Kidney capillary endothelial cell (primary cell): ENCODE data around the gene SLC6A20.
"Not testable (repeated sequence)": the region's sequence is repeated elsewhere in the genome, so short reads cannot be mapped to it uniquely, and the experiment has no call there.

Source experiments
- DNase-seq: peaks from one replicate; pipeline ENCODE4 v3.0.0-alpha.2; 2018; ENCODE audit warnings: low spot score

The SLC6A20 gene

DNA sequence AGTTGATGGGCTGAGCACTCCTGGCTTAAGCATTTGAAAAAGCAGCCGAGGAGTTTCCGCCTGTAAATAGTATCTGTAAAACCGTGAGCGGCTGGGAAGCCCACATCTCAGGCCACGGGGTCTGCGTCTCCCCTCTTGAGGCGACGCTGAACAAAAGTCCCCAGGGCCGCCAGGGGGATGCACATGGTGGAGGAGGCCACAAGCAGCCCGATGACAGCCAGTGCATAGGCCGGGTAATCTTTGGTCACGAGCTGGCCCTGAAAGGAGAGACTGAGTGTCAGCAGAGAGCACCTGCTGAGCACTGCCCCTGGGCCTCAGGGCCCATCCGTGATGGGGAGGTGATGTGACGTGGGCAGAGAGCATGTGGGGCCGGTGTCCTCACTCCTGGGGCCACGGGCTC is 37.5 kb downstream of the SLC6A20 start:
- no peak for DNase-seq

DNA sequence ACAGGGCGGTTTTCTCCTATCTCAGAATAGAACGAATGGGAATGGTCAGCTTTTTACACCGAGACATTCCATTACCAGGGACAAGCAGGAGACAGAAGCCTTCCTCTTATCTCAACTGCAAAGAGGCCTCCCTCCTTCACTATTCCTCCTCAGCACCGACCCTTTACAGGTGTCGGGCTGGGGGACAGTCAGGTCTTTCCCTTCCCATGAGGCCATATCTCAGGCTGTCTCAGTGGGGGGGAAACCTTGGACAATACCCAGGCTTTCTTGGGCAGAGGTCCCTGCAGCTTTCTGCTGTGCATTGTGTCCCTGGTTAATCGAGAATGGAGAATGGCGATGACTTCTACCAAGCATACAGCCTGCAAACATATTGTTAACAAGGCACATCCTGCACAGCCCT is 39.2 kb downstream of the SLC6A20 start:
- DNase-seq = not testable (repeated sequence)

DNA sequence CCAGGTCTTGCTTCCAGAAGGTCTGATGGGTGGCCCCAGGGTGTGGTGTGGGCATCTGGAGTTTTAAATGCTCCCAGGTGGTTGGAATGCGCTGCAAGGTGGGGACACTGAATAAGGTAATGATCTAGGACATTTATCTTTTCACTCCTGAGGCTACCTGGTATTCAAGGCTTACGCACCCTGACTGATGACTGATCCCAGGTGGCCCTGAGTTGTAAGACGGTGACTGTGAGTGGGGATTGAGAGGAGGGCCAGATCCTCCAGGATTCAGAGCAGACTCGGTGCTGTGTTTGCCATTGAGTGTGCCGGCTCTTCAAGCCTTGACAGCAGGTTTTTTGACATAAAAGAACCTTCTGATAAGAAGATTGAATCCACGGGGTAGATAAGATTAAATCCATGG is 40.3 kb downstream of the SLC6A20 start:
- no peak for DNase-seq

DNA sequence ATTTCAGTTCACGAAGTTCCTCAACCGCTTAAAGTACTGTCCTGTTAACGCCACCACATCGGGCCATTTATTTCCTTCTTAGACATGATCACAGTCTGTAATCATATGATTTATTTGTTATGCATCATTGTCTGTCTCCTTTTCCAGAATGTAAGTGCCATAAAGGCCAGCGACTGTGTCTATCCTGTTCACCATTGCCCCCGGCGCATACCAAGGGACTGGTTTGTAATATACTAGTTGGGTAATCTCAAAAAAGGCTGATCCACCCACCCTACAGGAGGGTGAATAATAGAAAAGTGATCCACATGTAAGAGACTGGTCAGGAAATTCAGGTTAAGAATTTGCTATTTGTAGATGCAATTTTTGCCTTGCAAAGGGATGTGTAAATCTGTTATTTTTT is 41.9 kb downstream of the SLC6A20 start:
- DNase-seq = no peak

DNA sequence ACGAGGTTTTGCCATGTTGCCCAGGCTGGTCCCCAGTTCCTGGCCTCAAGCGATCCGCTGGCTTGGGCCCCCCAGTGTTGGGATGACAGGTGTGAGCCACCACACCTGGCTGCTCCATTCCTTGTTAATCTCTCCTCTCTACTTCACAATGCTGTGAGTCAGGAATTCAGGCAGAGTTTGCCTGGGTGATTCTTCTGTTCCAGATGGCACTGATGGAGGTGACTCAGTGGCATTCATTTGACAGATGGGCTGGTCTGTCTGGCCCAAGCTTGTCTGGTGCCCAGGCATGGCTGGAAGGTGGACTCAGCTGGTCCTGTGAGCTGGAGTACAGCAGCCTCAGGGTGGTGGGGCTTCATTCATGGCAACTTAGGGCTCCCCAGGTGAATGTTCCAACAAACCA is 43.2 kb downstream of the SLC6A20 start:
- DNase-seq = no peak

DNA sequence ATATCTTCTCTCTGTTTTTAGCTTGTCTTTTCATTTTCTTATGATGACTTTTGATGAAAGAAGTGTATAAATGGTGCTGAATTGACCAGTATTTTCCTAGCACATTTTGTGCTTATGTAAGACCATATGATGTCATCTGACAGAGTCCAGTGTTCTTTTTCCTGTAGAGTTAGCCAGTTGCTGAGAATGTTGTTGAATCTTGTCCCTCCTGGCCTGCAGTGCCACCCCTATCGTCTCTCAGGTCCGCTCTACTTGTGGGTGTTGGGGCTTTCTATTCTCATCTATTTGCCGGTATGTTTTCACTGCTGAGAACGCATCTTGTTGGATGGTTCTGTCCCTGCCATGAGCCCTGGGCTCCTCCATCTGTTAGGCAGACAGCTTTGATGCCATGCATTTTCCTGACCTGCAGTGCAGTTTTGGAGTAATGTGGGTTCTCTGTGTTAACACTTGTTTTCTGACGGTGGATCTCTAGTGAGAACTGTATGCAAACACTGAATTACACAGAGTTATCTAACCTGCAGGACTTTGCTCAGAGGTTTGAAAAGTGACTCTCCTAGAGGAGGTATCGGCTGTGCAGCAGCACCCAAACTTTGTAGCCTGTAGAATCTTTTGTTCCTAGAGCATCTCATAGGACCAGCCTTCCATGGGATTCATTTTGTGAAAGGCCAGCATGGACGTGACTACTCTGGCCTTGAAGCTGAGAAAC is 44.6 kb downstream of the SLC6A20 start:
- no peak for DNase-seq

DNA sequence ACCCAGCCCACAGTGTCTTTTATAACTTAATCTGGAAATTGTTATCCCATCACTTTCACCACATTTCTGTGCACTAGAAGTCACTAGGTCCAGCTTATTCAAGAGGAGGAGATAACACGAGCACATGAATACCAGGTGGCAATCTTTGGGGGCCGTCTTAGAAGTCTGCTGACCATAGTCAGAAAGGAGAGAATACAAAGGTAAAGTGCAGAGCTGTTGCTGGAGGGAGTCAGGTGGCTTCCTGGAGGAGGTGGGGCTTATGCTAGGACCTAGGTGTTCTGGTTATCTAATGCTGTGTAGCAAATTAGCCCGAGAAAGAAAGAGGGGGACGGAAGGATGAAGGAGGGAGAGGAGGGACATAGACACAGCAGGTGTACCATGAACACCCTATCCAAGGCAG is 46.5 kb downstream of the SLC6A20 start:
- no peak for DNase-seq

DNA sequence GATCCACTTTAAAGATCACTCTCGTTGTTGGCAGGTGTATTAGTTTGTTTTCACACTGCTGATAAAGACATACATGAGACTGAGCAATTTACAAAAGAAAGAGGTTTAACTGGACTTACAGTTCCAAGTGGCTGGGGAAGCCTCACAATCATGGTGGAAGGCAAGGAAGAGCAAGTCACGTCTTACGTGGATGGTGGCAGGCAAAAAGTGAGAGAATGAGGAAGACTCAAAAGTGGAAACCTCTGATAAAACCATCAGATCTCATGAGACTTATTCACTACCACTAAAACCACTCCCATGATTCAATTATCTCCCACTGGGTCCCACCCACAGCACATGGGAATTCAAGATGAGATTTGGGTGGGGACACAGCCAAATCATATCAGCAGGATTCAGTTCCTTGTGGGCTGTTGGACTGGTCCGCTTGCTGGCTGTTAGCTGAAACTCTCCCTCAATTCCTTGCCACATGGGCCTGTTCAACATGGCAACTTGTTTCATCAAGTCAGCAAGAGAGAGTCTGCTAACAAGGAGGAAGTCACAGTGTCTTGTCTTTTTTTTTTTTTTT is 47.2 kb downstream of the SLC6A20 start:
- DNase-seq = not testable (repeated sequence)

DNA sequence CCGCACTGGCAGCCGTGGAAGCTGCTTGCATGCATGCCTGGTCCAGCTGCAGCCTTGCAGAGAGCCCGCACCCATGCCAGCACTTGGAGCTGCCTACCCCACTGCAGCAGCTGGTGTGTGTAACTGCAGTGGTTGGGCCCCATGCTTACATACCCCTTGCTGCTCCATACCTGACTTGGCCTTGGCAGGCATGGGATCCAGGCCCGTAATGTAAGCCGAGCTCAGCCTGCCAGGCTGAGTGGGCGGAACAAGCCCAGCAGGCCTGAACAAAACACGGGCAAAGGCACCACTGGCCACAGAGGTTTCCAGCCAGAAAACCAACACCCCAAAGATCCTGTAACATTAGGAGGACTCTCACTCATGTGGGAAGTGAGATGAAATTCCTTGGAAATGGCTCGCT is 48.3 kb downstream of the SLC6A20 start:
- DNase-seq = no peak

DNA sequence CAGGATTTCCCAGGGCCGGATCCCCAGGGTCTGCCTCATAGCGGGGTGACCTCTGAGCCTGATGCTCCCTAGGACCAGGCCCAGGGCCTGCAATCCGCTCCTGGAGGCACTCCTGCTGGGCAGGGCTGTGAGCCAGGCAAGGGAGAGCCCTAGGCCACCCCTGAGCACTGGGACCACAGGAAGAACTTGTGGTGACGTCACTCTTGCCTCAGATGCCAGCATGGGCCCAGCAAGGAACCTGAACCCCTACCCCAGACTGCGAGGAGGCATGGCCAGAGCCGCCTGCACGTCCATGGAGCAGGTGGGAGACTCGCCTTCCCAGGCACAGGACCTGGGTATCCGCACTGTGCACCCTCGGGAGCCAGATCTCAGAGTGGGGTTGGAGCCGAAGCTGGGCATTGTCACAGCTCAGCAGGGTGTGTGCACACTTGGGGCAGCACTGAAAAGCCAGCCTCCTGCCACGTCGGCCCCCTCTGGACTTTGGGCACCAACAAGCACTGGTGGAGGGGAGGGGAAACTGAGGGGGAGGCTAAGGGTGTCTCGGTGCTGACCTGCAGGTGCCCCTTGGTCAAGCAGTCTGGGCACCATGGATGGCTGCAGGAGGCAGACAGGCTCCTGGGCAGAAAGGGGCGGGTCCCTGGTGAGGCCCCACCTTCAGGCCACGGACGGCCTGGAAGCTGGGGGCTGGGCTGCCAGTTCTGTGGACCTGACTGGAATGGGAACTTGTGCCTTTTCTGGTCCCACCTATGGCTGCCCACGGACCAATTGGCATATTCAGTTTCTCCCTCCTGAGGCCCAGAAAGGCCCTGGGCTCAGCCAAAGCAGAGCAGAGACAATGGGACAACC is 49.3 kb downstream of the SLC6A20 start:
- DNase-seq = no peak

DNA sequence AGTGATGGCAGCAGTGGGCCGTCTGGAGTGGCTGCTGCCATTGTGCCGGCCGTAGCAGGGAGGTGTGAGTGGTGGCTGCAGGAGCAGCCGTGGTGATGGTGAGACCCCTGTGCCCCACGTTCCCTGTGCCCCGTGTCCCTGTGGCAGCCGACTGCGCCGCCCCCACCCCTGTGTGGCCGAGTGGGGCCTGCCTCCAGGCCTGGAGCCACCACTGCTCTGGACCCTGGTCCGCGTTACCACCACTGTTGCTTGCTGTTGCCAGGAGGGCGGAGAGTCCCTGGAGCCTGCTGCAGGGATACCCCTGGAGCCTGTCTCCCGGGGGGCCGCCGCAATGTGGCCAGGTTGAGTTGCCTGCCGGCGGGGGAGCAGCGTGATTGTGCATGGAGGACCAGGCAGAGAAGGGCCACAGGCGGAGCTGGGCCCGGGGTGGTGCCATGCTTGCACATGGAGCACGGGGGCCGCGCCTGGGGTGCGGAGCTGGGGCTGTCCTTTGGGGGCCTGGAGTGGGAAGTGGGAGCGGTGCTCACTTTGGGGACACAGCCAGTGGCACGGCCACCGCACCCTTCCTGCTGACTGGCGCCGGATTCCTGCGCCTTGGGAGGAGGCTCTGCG is 50.1 kb downstream of the SLC6A20 start:
- DNase-seq = no peak

DNA sequence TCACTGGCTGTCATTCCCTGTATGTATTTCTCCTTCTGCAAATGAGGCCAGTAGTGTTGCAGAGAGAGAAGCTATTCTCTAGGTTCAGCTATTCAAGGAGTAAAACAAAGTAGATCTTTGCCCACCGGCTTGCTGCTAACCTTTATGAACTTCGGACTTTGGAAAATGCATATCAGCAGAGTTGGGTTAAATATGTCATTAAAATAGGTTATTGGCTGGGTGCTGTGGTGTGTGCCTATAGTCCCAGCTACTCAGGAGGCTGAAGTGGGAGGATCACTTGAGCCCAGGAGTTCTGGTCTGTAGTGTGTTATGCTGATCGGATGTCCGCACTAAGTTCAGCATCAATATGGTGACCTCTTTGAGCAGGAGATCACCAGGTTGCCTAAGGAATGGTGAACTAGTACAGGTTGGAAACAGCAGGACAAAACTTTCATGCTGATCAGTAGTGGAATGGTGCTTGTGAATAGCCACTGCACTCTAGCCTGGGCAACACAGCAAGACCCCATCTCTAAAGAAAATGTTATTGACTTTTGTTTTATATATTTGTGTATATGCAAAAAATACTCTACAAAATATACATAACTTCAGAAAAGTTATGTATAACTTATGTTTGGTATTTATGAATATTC is 53.8 kb downstream of the SLC6A20 start:
- no peak for DNase-seq

DNA sequence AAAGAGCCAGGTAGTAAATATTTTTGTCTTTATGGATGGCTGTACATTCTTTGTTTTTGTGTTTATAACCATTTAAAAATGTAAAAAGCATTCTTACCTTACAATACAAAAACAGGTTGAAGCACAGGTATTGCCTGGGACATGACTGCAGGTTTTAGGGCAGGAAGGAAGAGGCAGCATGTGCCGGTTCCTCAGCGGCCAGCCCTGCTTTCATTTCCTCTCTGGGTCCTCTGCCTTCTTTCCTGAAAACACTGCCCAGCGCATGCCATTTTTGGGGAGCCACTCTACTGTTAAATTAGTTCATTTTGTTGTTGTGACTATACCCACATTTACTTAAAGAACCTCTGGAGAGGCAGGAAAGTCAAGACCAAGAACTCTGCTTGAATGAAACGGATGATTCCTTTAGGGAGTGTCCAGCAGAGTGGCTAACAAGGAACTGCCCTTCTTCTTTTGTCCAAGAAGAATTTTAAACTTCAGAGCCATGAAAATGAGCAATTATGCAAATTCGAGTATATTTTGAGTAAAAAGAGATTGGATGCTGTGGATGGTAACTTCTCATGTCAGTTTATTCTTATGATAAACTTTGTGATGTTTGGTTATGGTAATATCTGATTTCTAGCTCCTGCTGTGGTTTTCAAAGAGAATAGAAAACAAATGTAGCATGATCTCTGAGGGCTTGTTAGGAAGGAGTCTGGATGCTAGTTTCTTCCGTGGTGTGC is 54.4 kb downstream of the SLC6A20 start:
- DNase-seq = no peak

DNA sequence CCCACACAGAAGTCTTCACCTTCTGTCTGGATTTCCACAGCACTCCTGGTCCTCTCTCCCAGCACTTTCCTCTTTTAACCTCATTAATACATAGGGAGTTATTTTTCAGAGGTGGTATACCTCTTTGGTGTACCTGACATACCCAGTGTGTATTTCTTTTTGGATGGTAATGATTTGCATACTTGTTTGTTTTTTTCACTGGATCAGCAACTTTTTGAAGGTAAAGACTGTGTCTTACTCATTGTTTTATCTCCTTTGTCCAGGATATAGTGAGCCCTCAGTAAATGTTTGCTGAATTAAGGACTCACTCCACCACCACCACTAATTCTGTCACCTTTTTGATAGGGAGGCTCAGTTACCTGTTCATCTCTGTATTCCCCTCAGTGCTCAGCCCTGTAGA is 55.1 kb downstream of the SLC6A20 start:
- no peak for DNase-seq

DNA sequence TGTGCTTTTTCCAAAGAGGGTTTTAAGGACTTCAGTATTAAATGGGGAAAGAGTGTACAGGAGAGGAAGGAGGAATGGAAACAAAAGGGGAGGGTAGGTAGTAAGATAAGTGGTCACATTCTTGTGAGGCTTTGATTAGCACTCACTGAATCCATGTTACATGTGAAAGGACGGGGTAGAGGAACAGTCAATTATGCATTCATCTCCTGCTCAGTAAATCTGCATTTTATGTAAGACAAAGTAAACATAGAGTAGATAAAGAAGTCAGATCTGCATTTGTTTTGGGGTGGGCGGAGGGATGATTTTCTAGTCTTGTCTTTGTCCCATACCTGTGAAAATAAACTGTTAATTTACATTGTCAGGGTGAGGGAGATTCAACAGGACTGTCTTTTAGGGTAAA is 56.3 kb downstream of the SLC6A20 start:
- no peak for DNase-seq

DNA sequence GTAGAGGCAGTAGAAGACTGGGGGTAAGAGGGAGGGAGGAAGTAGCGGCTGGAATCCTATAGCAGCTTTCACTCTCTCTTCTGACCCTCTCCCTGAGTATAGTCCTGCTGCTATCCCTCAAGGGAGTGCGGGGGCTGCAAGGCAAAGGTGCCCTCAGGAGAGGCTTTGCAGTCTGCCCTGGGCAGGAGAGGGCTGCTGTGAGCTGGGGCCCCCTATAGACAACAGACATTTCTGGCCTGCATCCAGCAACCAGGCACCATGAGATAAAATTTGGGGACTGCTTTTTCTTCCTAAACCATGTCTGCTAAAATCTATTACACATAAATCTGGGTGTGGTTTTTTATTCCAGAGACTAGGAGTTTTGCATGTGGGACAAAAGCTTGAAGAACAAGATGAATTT is 59.1 kb downstream of the SLC6A20 start:
- DNase-seq = no peak

DNA sequence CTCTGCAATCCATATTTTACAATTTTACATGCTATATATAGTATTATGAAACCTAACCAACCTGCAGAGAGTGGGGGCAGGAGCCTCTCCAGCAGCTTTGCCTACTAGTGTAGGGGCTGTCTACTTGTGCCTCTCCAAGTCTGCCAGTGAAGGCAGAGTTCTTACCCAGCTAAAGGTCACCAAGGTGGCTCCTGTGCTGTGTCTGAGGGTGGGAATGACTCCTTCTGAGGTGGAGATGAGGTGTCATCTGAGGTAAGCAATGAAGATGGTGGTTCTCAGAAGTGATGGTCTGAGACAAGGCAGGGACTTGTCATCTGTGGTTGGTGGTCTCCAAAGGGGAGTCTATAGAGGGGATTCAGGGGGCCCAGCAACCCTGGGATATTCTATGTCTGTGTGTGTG is 59.6 kb downstream of the SLC6A20 start:
- DNase-seq = no peak

DNA sequence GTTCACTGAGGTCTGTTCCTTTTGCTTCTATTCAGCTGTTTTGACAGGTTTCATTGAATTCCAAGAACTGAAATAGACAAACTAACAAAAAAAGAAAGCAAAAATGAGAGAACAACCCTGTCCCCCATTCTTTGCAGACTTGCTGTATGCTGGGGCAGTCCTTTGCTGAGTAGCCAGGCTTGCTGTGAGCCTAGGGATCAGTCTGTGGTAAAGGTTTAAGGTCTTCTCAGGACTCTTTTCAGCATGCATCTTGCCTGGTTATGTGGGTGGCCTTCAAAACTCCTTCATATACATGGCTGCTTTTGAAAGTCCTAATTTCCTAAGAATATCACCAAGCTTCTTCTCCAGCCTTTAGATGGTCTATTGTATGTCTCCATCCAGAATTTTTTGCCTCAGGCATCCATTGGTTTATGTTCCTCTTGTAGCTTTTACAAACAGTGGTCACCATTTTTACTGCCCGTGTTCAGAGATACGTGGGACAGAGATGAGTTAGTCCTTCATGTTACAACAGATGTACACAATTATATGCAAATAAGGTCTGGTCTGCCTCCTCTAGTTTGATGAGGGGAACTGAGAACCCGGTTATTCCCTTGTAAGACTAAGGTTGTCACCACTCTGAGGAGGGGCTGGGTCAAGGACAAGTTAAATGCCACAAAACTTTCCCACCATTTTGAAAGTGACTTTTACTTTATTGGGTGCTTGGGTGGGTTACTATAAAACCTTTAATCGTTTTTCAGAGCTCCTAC is 65.8 kb downstream of the SLC6A20 start:
- DNase-seq = no peak

DNA sequence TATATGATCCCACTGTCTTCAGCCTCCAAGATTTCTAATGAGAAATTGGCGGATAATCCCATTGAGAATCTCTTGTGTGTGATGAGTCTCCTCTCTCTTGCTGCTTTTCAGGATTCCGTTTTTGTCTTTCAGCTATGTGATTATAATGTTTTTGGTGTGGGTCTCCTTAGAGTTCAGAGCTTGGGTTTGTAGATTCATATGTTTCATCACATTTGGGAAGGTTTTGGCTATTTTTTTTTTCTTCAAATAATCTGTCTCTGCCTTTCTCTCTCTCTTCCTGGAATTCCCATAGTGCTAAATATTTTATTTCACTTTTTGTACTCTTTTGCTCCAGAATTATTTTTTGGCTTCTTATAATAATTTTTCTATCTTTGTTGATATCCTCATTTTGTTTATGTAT is 66.7 kb downstream of the SLC6A20 start:
- DNase-seq = no peak

DNA sequence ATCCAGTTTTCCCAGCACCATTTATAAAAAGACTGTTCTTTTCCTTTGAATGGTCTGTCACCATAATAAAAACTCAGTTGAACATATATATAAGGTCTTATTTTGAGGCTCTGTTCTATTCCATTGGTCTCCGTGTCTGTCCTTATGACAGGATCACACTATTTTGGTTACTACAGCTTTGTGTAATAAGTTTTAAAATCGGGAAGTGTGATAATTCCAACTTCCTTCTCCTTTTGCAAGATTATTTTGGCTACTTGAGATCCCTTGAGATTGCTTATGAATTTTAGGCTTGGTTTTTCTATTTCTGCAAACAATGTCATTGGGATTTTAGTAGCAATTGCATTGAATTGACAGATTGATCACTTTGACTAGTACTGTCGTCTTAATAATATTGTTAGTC is 71.4 kb downstream of the SLC6A20 start:
- no peak for DNase-seq
